Smooth muscle cell (in vitro differentiated cells): ENCODE results near the gene TRIM47. TPM values are rescaled to one million over a fixed set of nuclear protein-coding genes. Genes with fewer than 3 reads are reported as not detected.

Experiments used
- DNase-seq: peaks from one replicate; lab custom pipeline; 2025; ENCODE audit not compliant: unreplicated experiment; lab: John Stamatoyannopoulos, UW
- H2AFZ ChIP-seq: fragments of 200-600 bp; sonication (generic); 2 replicates; pipeline ENCODE4 v1.6.0; 2016; ENCODE audit warnings: antibody characterized with exemption, low read depth, mild to moderate bottlenecking
- H3F3A ChIP-seq: fragments of 200-600 bp; sonication (generic); 2 replicates; pipeline ENCODE4 v1.6.0; 2017; ENCODE audit warnings: antibody characterized with exemption, low read depth
- H3K27ac ChIP-seq: fragments of 200-600 bp; sonication (generic); 2 replicates; pipeline ENCODE4 v1.5.1; 2016; ENCODE audit warnings: low read depth, mild to moderate bottlenecking
- H3K27me3 ChIP-seq: fragments of 200-600 bp; sonication (generic); 2 replicates; pipeline ENCODE4 v1.6.1; 2016; ENCODE audit warnings: low read depth, mild to moderate bottlenecking
- H3K36me3 ChIP-seq: fragments of 200-600 bp; sonication (generic); 2 replicates; pipeline ENCODE4 v1.5.1; 2016; ENCODE audit warnings: low read depth
- H3K4me1 ChIP-seq: fragments of 200-600 bp; sonication (generic); 2 replicates; pipeline ENCODE4 v1.5.1; 2016; ENCODE audit warnings: low read depth
- H3K4me2 ChIP-seq: fragments of 200-600 bp; sonication (generic); 2 replicates; pipeline ENCODE4 v1.6.0; 2016; ENCODE audit warnings: mild to moderate bottlenecking
- H3K4me3 ChIP-seq: fragments of 200-600 bp; sonication (generic); 2 replicates; pipeline ENCODE4 v1.5.1; 2016; ENCODE audit warnings: mild to moderate bottlenecking
- H3K79me2 ChIP-seq: fragments of 200-600 bp; sonication (generic); 2 replicates; pipeline ENCODE4 v1.6.0; 2016; ENCODE audit warnings: low read depth, mild to moderate bottlenecking
- H3K9ac ChIP-seq: fragments of 200-600 bp; sonication (generic); 2 replicates; pipeline ENCODE4 v1.6.0; 2016; ENCODE audit warnings: low read depth
- H3K9me3 ChIP-seq: fragments of 200-600 bp; sonication (generic); replicated peaks from 2 replicates; pipeline ENCODE4 v1.5.1; 2016; ENCODE audit warnings: low read depth
- H4K20me1 ChIP-seq: fragments of 200-600 bp; sonication (generic); 2 replicates; pipeline ENCODE4 v1.6.0; 2016; ENCODE audit warnings: low read depth
- CTCF ChIP-seq: fragments of 200-600 bp; sonication (generic); IDR thresholded peaks from 2 replicates; pipeline ENCODE4 v1.5.1; 2017; ENCODE audit warnings: borderline replicate concordance, mild to moderate bottlenecking, antibody characterized with exemption; ENCODE audit not compliant: insufficient read depth, poor library complexity, severe bottlenecking
- WGBS: methylation state at CpG from one replicate; pipeline ENCODE4 v1.1.7; 2016; ENCODE audit warnings: low lambda C conversion rate; 5-methylcytosine and 5-hydroxymethylcytosine counted together
- polyA plus RNA-seq: library from polyadenylated mRNA; unstranded; fragments of >200 nt; fragmentation: Nextera tagmentation; extraction: Ambion mirVana; gene quantifications from 2 replicates; pipeline ENCODE4 v1.2.1, GENCODE V29; 2016
- total RNA-seq: library from RNA; depleted of rRNA; stranded (reverse); fragments of >200 nt; gene quantifications from 2 replicates; pipeline ENCODE4 v1.2.3, GENCODE V29; 2014

The TRIM47 gene
- total and polyA plus RNA-seq, 2 experiments from 2014 or later: 8.7 to 16.1 TPM

GRCh38 chr17:75900691-75901533 is 22.5 kb upstream of the TRIM47 start:
- Histone ChIP-seq H4K20me1 (no peaks in the 10 kb centered on the region), H3K27ac (no peak overlapping the region), H3K4me1 (peaks cover 10% of the 10 kb centered on the region), H3K79me2 (peaks cover 8% of the 10 kb centered on the region), H2AFZ (no peak overlapping the region), H3K9me3 (no peaks in the 10 kb centered on the region), H3F3A (peaks cover 12% of the 10 kb centered on the region), H3K9ac (no peak overlapping the region), H3K4me2 (no peak overlapping the region), H3K27me3 (no peaks in the 10 kb centered on the region), H3K36me3 (no peaks in the 10 kb centered on the region), H3K4me3 (no peak overlapping the region)
- no peak for DNase-seq
- WGBS: 96% methylated on average over 13 of the region's 13 CpGs
- no peak for TF ChIP-seq CTCF

- Histone ChIP-seq H3F3A (peaks cover 12% of the 10 kb centered on the region), H3K4me2 (no peak overlapping the region), H3K27ac (no peak overlapping the region), H4K20me1 (no peaks in the 10 kb centered on the region), H3K9me3 (no peaks in the 10 kb centered on the region), H3K27me3 (no peaks in the 10 kb centered on the region), H3K9ac (no peak overlapping the region), H3K79me2 (peaks cover 16% of the 10 kb centered on the region), H2AFZ (no peak overlapping the region), H3K36me3 (no peaks in the 10 kb centered on the region), H3K4me1 (peaks cover 18% of the 10 kb centered on the region), H3K4me3 (no peak overlapping the region)
- 97% methylated on average over 23 of the region's 23 CpGs for WGBS
- TF ChIP-seq CTCF: no peak
- DNase-seq: no peak
These were observed 21.5 kb upstream of the TRIM47 start for GRCh38 chr17:75899767-75900468.

GRCh38 chr17:75899353-75899752 is 21.0 kb upstream of the TRIM47 start:
- H3K4me2 ChIP-seq: no peak overlapping the region
- 93% methylated on average over 13 of the region's 13 CpGs for WGBS
- no peak overlapping the region for H3K4me3 ChIP-seq
- H4K20me1 ChIP-seq: no peaks in the 10 kb centered on the region
- H3K79me2 ChIP-seq: peaks cover 15% of the 10 kb centered on the region
- no peak overlapping the region for H2AFZ ChIP-seq
- no peak overlapping the region for H3K9ac ChIP-seq
- no peak for DNase-seq
- H3F3A ChIP-seq: peaks cover 12% of the 10 kb centered on the region
- no peaks in the 10 kb centered on the region for H3K9me3 ChIP-seq
- no peaks in the 10 kb centered on the region for H3K27me3 ChIP-seq
- peaks cover 22% of the 10 kb centered on the region for H3K4me1 ChIP-seq
- H3K27ac ChIP-seq: no peak overlapping the region
- no peak for TF ChIP-seq CTCF
- H3K36me3 ChIP-seq: no peaks in the 10 kb centered on the region
